GM18499 (cell line): ENCODE measurements around the gene C8A.

Experiments used
- ATAC-seq: cut with Tn5 transposase; IDR thresholded peaks from one replicate; pipeline ENCODE4 v1.9.1; 2021; ENCODE audit warnings: moderate number of reproducible peaks; ENCODE audit not compliant: insufficient read depth, unreplicated experiment

The C8A gene

DNA sequence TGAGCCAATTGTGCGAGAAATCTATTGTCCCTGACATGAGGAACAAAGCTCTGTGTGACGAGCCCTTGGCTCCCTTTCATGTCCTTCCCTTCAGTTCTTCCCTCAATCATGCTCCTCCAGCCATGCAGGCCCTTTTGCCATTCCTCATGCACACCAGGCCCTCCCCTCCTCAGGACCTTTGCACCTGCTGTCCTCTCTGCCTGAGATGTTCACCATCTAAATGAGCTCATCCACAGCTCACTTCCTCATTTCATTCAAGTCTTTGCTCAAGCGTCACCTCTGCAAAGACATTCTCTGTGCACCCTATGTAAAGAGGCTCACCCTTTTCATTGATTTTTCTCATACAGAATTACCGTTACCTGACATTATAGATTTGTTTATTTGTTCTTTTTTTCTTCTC lies 67.5 kb downstream of the C8A start:
- no peak for ATAC-seq

DNA sequence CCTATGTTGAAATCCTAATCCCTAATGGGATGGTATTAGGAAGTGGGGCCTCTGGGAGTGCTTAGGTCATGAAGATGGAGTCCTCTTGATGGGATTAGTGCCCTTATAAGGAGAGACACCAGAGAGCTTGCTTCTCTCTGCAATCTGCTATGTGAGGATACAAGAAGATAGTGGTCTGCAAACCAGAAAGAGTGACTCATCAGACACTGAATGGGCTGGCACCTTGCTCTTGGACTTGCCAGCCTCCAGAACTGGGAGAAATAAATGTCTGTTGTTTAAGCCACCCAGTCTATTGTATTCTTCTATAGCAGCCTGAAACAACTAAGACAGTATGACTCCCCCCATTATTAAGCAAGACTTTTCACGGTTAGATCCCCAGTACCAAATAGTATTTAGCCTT lies 67.9 kb downstream of the C8A start:
- ATAC-seq: no peak

DNA sequence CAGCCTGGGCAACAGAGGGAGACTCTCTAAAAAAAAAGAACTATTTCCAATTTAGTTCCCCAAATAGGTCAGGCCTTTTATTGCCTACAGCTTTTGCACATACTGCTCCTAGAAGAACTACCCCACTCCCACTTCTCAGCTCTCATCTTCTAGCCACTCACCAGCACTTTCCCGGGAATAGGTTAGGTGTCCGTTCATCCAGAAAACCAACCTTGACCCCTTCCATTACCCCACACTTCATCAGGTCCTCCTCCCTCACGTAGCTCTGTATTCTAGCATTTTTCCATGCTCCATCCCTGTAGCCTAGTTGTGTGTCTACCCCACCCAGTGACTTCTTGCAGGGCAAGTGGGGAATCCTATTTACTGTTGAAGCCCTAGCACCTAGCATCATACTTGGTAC lies 68.6 kb downstream of the C8A start:
- no peak for ATAC-seq

DNA sequence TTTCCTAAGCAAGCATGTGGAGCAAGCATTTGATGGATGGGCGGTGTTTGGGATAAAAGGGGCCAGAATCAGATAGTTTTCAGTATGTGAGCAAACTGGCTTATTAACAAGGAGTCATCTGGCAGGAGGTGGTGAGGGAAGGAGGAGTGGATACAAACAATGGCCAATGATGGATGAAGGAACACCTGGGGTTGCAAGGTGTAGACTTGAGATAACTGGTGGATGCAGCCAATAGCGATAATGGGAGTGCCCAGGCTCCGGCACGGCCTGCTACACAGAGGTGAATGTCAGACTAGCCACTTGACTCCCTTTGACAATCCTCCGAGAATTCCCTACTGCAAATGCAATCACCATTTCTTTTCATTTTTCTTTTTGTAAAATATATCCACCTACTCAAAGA lies 69.5 kb downstream of the C8A start:
- ATAC-seq: no peak

DNA sequence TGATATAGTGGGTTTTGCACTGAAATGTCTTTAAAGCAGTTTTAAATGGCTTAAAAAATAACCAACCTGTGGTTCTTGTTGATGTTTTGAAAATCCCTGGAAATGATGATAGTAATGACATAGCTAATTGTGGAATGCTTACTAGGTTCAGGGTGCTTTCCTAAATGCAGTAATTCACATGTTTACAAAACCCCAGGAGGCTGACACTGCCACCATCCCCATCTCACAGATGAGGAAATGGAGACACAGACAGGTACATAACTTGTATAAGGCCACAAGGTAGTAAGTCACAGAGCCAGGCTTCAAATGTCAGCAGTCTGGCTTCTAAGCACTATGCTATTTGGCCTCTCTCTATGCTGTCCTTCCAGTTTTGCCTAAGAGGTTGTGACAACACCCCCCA lies 70.6 kb downstream of the C8A start:
- ATAC-seq: no peak

DNA sequence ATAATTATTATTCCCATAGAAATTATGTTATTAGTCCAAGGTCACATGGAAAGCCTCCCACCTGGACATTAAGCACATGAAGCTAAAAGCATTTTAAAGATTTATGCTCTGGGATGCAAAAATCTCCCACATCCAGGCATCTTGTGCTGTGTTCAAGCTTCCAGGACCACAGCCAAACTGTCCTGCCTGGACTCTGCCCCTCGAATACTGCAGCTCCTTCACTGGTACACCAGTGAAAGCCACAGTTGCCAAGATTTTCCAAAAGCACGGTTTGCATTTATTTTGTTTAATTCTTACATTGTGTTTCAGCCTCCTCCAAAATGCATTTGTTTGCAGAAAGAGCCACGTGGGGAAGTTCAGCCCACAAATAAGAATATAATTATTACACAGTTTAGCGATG lies 72.6 kb downstream of the C8A start:
- no peak for ATAC-seq

DNA sequence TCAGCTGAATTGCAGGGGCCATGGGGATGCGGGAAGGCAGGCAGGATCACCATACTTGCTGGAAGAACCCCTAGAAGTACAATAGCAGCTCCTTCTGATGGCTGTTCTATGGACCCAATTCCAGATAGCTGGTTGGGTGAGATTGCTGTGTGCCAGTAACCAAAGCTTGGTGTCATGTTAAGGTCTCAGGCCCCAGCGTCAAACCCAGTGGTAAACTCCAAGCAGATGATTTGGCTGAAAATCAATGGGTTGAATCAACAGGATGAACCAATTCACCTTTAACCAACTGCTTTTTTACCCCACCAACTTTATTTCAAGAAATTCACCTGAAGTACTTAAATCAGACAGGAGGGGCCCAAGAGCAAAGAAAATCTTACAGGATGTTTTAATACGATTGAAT lies 73.4 kb downstream of the C8A start:
- ATAC-seq: no peak

DNA sequence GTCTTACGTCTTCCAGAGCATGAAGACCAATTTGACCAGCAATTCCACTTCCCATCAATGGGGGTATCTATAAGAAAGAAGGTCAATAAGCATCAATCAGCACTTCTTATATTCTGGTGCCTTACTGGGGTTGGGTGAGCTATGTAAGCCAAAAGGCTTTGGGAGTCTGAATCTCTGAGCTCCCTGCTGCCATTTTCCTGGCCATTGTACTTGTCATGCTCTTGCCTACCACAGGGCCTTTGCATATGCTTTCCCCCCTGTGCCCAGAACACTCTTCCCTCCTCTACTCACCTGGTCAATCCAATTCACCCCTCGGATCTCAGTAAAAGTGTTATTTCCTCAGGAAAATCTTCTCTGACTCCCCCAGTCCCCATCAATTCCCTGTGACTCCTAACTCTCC lies 74.9 kb downstream of the C8A start:
- ATAC-seq: no peak

DNA sequence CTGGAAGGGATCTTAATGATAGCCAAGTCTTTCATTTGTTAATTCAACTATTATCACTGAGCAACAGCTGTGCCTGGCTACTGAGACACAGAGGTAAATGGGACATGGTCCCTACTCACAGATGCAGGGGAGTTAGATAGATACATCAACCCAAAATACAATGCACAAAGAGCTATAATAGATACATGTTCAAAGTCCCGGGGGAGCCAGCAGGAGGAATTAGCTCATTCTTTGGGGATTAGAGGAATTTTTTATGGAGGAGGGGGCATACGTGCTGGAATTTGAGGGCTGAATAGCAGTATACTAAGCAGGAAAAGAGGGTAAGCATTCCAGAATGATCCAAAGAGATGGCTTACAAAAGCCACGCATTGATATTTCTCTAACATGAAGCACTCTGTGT lies 76.6 kb downstream of the C8A start:
- ATAC-seq: no peak

DNA sequence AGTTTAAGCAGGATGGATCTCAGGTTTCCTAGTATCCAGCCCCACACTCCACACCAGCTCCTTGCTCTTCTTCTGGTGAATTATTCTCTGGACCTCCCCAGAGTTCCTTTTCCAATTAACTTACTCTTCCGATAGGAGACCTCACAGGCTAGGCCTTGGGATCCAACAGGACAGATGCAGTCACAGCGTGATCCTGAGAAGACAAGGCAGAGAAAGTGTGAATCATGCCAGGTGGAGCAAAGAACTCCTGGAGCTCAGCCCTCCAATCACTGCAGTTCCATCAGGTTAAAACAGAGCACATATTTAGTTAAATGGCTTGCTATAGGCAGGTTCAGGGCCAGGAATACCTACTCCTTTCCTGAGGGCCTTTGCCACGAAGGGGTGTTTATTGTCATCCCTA lies 77.1 kb downstream of the C8A start:
- no peak for ATAC-seq

DNA sequence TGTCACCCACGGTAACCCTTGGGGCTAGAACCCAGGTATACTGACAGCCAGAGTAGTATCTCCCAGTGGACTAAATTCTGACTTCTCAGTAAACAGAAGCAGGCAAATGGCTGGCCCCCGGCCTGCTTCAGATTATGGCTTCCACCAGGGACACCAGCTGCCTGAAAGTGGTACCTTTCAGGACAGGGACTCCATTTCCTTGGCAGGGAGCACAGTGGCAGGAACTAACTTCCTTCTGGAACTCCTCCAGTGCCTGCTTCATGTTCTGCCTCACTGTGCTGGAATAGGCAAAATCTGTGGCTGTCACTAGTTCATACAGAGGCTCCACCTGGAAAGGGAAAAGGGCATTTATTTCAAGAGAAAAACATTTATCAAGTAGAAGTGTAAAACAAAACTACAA lies 78.6 kb downstream of the C8A start:
- no peak for ATAC-seq

DNA sequence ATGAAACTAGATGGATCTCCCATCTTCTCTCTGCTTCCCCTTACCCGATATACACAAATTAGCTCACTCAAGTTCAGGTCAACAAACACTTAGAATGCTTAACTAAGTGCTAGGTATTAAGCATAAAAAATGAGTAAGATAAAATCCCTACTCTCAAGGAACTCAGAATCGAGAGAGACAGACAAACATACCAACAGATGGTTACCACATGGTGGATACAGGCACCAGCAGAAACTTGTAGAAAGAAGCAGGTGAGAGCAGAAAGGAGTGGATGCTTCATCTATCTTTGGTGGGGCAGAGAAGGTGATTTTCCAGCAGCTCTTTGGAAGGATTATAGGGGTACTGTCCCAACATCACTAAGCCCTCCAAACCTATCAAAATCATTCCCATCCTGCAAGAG lies 79.0 kb downstream of the C8A start:
- no peak for ATAC-seq

DNA sequence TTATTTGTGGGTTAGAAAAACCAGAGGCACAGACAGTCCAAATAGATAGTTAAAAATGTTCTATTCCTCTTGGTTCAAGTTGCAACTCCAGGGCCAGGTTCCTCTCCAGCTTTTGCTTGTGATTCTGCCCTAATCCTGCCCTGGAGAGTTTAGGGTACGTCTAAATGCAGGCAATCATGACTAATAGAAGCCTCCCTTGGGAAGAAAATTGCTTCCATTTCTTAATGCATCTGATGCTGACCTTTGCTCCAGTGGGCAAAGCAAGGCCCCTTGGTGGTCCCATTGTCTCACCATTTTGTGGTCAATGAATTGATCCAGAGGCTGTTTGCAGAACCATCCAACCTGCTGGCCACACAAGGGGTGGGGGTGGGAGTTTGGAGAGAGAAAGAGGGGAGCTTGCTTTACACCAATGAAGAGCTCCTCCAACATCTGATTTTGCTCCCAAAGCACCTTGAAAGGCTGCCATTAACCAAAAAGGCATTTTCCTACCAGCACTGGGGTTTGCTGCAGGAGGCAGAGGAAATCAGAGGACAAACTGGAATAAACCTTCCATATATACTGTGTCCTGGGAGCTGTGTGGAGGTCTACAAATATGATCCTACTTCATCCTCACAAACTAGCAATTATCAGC lies 79.9 kb downstream of the C8A start:
- ATAC-seq: no peak

DNA sequence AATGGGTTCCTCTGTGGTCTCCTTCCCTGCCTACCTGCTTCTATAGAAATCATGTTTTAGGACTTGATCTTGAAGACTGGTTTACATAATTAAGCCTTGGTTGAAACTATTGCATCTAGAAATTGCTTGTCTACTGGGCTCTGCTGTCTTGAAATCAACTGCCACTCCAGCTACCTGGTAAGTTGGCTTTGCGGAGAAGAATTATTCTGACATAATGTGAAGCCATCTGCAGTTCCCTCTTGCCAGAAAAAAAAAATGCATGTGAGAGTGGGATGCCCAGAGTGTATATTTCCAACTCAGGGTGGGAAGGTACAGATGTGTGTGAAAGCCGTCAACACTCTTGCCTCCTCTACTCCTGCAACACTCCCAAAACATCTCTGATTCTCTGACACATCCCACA lies 84.0 kb downstream of the C8A start:
- ATAC-seq: no peak

DNA sequence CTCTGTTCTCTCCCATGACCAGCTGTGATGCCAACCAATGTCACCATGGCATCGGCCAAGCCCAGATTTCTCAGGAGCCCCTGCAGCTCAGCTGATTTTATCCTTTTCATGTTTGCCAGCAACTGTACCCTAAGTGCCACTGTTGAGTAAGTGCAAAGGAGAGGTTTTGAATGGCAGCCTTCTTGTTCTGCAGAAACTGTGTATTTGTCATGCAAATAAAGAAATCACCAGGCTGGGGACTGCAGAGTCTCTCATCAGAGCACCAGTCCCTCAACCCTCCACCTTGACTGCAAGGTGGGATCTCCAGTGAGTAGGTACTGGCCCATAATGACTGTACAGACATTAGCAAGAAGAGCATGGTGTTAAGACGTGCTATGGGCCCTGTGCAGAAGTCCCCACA lies 84.6 kb downstream of the C8A start:
- no peak for ATAC-seq

DNA sequence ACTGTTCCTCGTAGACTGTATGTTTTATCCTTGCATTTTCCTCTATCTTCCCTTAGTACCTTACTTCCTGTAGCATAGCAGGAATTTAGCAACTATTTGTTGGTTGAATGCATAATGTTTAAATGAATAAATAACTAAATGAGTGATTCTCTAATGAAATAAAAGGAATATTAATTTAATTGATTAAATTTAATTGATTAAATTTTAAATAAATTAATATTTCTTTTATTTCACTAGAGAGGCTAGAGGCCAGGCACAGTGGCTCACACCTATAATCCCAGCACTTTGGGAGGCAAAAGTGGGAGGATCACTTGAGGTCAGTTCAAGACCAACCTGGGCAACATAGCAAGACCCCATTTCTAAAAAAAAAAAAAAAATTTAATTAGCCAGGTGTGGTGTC lies 85.4 kb downstream of the C8A start:
- ATAC-seq: no peak

DNA sequence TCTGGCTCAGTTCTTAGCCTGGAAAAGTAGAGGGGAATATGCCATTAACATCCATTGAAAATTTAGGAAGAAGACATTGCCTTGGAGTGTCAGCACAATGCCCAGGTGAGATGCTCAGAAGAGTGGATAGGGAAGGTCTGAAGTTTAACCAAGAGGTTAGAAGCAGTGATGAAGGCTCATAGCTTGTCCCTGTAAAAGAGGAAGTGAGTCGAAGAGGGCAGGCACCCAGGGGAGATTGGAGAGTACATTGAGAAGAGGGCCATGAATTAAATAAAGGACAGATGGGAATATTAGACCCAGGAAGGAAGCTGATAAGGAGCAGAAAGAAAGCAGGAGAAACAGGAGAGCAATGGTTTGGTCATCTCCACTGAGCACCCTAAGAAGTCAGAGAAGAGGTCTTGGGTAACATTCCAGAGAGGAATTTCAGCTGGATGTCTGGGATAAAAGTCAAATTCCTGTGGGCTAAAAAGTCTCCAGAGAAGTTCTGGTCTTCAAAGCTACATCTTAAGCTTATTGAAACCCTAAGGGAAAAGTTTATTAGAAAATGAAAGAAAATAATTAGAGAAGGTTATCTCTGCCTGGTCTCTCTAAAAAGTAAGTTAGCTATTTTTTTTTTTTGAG lies 93.9 kb downstream of the C8A start:
- ATAC-seq: no peak

DNA sequence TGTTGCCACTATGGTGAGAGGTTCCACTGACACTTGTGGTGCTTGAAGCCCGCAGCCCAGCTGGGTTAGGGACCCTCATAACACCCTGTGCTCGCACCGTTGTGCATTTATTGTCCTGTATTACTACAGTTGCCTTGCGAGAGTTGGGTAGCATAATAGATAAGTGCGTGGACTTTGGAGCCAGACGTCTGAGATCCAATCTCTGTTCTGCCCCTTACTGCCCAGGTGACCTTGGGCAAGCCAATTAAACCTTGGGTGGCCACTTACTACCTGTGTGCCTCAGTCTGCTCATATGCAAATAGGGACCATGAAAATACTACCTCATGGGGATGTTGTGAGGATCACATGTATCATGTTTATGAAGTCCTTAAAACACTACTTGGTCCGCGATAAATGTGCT lies 97.9 kb downstream of the C8A start:
- ATAC-seq: no peak

DNA sequence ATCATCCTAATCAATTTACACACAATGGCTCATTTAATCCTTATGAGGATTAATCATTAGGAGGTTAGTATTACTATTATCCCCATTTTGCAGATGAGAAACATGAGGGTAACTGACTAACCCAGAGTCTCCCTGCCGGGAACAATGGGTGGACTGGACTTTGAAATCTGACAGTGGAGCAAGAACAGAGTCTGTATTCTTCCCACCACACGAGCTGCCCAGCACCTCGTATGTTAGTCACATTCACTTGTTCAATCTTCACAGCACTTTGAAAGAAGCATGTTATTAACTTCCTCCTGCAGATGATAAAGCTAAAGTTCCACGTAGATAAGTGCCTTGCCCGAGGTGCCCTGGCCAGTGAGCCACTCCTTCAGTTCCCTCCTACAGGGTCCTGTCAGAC lies 98.8 kb downstream of the C8A start:
- ATAC-seq: no peak

DNA sequence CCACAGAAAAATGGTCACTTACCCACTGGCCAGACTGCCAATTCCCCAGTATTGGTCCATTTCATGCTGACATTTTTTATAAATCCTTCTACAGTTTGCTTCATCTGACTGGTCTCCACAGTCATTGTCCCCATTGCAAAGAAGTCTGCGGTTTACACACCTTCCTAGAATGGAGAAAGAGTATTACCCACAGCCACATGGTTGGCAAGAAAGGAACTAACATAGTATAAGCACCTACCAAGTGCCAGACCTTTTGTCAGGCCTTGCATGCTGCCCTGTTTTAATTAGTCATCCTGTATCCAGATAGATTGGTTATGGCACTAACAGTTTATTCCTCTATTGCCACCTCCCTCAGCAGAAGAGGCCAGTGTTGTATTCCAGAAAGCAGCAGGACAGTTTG lies 100.1 kb downstream of the C8A start:
- no peak for ATAC-seq

DNA sequence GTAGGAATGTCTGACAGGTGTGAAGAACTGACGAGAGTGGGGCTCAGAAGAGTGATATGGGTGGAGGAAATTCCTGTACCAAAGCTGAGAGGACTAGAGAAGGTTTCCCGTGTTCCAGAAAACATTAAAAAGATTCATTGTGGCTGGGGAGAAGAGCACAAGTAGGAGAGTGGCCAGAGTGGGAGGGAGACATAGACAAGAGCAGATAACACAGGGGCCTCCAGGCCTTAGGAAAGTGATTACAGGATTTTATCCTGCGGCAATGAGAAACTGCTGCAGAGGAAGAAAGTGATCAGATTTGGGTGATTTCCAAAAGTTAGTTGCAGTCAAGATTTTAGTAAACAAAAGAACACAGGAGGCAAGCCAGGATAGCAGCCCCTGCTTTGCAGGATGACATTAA lies 103.3 kb downstream of the C8A start:
- ATAC-seq: no peak

DNA sequence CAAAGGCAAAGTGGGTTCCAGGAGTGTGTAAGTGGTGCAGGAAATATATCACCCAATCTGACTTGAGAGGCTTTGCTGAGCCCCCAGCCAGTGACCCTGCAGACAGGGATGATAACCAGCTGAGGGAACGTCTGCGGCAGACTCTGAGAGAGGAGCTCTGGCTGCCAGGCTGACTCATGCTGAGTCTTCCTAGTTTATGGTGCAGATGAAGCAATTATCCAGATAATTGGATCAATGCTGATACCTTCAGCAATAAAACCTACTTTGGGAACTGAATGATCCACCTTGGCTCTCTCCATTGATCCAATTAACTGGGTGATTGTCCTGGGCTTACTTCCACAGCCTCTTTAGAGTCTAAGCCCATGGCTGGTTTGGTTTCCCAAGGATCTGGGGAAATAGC lies 103.9 kb downstream of the C8A start:
- ATAC-seq: no peak

DNA sequence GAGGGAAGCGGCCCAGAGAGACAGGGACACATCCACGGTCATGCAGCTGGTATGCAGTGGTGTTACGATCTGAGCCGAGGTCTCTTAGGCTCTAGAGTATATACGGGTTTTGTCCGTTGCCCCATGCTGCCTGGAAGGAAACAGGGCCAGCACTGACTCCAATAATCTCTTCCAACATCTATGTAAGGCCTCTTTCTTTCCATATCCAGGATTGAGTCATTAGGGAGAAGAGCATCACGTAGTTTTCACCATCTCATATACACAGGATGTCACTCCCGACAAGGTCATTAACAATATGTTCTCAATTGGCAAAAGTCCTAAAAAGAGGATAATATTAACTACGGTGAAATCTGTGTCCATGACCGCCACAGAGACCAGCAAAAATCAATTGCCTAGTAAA lies 106.8 kb downstream of the C8A start:
- ATAC-seq: no peak
